Esophagus squamous epithelium (tissue), 5 donors: ENCODE measurements around the gene ACTR1B. TPM values are rescaled to one million over a fixed set of nuclear protein-coding genes. Genes with fewer than 3 reads are reported as not detected.

Experiments
- DNase-seq: peaks from one replicate; lab custom pipeline; 2025; lab: John Stamatoyannopoulos, UW
- H3K27ac ChIP-seq, 4 donors: fragments of 200-600 bp; sonication (generic); one replicate each; pipeline ENCODE4 v1.5.1; 2016 to 2019; ENCODE audit warnings: mild to moderate bottlenecking in 1 of 4
- H3K27me3 ChIP-seq, 4 donors: fragments of 200-600 bp; sonication (generic); 1 replicate in 3 of 4; 2 replicates in 1 of 4; pipeline versions ENCODE4 v1.5.1 to v1.6.0; 2017 to 2021; ENCODE audit warnings: antibody characterized with exemption in 1 of 4
- H3K36me3 ChIP-seq, 3 donors: fragments of 200-600 bp; sonication (generic); one replicate each; pipeline ENCODE4 v1.5.1; 2016 to 2019
- H3K4me1 ChIP-seq, 3 donors: fragments of 200-600 bp; sonication (generic); one replicate each; pipeline ENCODE4 v1.5.1; 2017 to 2019
- H3K4me3 ChIP-seq, 4 donors: fragments of 200-600 bp; sonication (generic); 1 replicate in 3 of 4; 2 replicates in 1 of 4; pipeline ENCODE4 v1.5.1; 2016 to 2019; ENCODE audit warnings: mild to moderate bottlenecking in 2 of 4, moderate library complexity in 1 of 4
- H3K9me3 ChIP-seq, 3 donors: fragments of 200-600 bp; sonication (generic); one replicate each; pipeline ENCODE4 v1.5.1; 2016 to 2019
- CTCF ChIP-seq, 6 experiments: fragments of 450-650 bp in 4 of 6; fragments of 200-600 bp in 2 of 6; sonication (generic) in 2 of 6; IDR thresholded peaks; one replicate each; pipeline ENCODE4 v1.5.1; 2016 to 2019; ENCODE audit warnings: antibody characterized with exemption in 6 of 6, mild to moderate bottlenecking in 4 of 6, moderate library complexity in 4 of 6
- POLR2A ChIP-seq, 4 donors: fragments of 450-650 bp; IDR thresholded peaks; one replicate each; pipeline ENCODE4 v1.6.1; 2017; ENCODE audit warnings: antibody characterized with exemption in 4 of 4, mild to moderate bottlenecking in 4 of 4, moderate library complexity in 3 of 4
- WGBS, 2 donors: methylation state at CpG; one replicate each; pipeline ENCODE4 v1.1.5; 2018; 5-methylcytosine and 5-hydroxymethylcytosine counted together
- intact Hi-C: fragments of 100-400 bp; cut with DNase I; formaldehyde crosslinking; loops from one replicate; pipeline ENCODE4 v1.15.0; 2022
- total RNA-seq, 4 donors: library from RNA; depleted of rRNA; stranded (reverse); fragments of >200 nt; gene quantifications; one replicate each; pipeline ENCODE4 v1.1.0, GENCODE V29; 2016
- donor health status: DM: yes; HTN: yes; CAD: no.

ACTR1B gene
- total RNA-seq, 4 donors from 2014 or later: 29.3 to 57.8 (median 47.5) TPM

- Histone ChIP-seq H3K4me1 (no peaks in the 10 kb centered on the region), H3K36me3 (no peaks in the 10 kb centered on the region), H3K4me3 (no peak overlapping the region), H3K27ac (no peak overlapping the region), H3K9me3 (no peaks in the 10 kb centered on the region), H3K27me3 (peaks cover 0 to 11% (median 0%) of the 10 kb centered on the region in 4 donors)
- 66 to 73% methylated on average over 3 of the region's 3 CpGs for WGBS, 2 donors
- TF ChIP-seq CTCF (IDR thresholded peaks at IDR 0.05) (no peak), POLR2A (IDR thresholded peaks at IDR 0.05) (no peak)
- intact Hi-C loops: loop anchor here (10.0 kb wide), 1 partner anchor 681 kb away; no protein-coding TSS in a partner anchor
- no peak for DNase-seq
Observed at GRCh38 chr2:97703741-97704140, 39.9 kb upstream of the ACTR1B start.

GRCh38 chr2:97702731-97703470, 39.1 kb upstream of the ACTR1B start:
- WGBS, 2 donors: 87 to 91% methylated on average over 19 of the region's 19 CpGs
- intact Hi-C loops: loop anchor here (10.0 kb wide), 1 partner anchor 682 kb away; no protein-coding TSS in a partner anchor
- TF ChIP-seq POLR2A (IDR thresholded peaks at IDR 0.05) (no peak), CTCF (IDR thresholded peaks at IDR 0.05) (no peak)

GRCh38 chr2:97701851-97702465, 38.1 kb upstream of the ACTR1B start:
- Histone ChIP-seq H3K27me3 (no peaks in the 10 kb centered on the region), H3K4me3 (no peak overlapping the region), H3K27ac (no peak overlapping the region), H3K4me1 (peaks cover 0 to 2% (median 0%) of the 10 kb centered on the region in 3 donors), H3K36me3 (no peaks in the 10 kb centered on the region), H3K9me3 (no peaks in the 10 kb centered on the region)
- intact Hi-C loops: loop anchor here (10.0 kb wide), 1 partner anchor 683 kb away; no protein-coding TSS in a partner anchor
- TF ChIP-seq POLR2A (IDR thresholded peaks at IDR 0.05) (no peak), CTCF (IDR thresholded peaks at IDR 0.05) (no peak)
- 82 to 94% methylated on average over 5 to 6 of the region's 6 CpGs for WGBS, 2 donors
- DNase-seq: no peak

More at GRCh38 chr2:97702731-97703470, 39.1 kb upstream of the ACTR1B start:
- Histone ChIP-seq H3K9me3 (no peaks in the 10 kb centered on the region), H3K27ac (no peak overlapping the region), H3K4me3 (no peak overlapping the region), H3K4me1 (no peaks in the 10 kb centered on the region), H3K36me3 (no peaks in the 10 kb centered on the region), H3K27me3 (peaks cover 0 to 9% (median 0%) of the 10 kb centered on the region in 4 donors)
- no peak for DNase-seq

- no peak for DNase-seq
- H3K4me1 ChIP-seq: peaks cover 0 to 5% (median 0%) of the 10 kb centered on the region in 3 donors
- 64 to 90% methylated on average over 5 to 6 of the region's 13 CpGs for WGBS, 2 donors
- TF ChIP-seq CTCF (IDR thresholded peaks at IDR 0.05) (no peak), POLR2A (IDR thresholded peaks at IDR 0.05) (no peak)
- H3K27me3 ChIP-seq: no peaks in the 10 kb centered on the region
- H3K36me3 ChIP-seq: no peaks in the 10 kb centered on the region
- intact Hi-C loops: loop anchor here (10.0 kb wide), 1 partner anchor 684 kb away; no protein-coding TSS in a partner anchor
- H3K27ac ChIP-seq: no peak overlapping the region
- no peak overlapping the region for H3K4me3 ChIP-seq
- no peaks in the 10 kb centered on the region for H3K9me3 ChIP-seq
Observed at GRCh38 chr2:97701186-97701585, 37.3 kb upstream of the ACTR1B start.
